Measurements from ENCODE around the gene MYO3B.

MYO3B gene

GRCh38 chr2:170605862-170606261 lies 427.9 kb downstream of the MYO3B start:
- TF ChIP-seq FOXM1 (IDR thresholded peaks at IDR 0.05; ENCODE audit: borderline replicate concordance, low read depth) (no peak), USF1 (IDR thresholded peaks at IDR 0.05) (no peak), CEBPB (IDR thresholded peaks at IDR 0.05) (no peak), YY1 (IDR thresholded peaks at IDR 0.05; ENCODE audit: low read depth) (no peak)

- TF ChIP-seq TCF12 (IDR thresholded peaks at IDR 0.05; ENCODE audit: low read depth): no peak
- no peak for TF ChIP-seq YY1 (IDR thresholded peaks at IDR 0.05; ENCODE audit: low read depth)
- TF ChIP-seq, protein P1, sequence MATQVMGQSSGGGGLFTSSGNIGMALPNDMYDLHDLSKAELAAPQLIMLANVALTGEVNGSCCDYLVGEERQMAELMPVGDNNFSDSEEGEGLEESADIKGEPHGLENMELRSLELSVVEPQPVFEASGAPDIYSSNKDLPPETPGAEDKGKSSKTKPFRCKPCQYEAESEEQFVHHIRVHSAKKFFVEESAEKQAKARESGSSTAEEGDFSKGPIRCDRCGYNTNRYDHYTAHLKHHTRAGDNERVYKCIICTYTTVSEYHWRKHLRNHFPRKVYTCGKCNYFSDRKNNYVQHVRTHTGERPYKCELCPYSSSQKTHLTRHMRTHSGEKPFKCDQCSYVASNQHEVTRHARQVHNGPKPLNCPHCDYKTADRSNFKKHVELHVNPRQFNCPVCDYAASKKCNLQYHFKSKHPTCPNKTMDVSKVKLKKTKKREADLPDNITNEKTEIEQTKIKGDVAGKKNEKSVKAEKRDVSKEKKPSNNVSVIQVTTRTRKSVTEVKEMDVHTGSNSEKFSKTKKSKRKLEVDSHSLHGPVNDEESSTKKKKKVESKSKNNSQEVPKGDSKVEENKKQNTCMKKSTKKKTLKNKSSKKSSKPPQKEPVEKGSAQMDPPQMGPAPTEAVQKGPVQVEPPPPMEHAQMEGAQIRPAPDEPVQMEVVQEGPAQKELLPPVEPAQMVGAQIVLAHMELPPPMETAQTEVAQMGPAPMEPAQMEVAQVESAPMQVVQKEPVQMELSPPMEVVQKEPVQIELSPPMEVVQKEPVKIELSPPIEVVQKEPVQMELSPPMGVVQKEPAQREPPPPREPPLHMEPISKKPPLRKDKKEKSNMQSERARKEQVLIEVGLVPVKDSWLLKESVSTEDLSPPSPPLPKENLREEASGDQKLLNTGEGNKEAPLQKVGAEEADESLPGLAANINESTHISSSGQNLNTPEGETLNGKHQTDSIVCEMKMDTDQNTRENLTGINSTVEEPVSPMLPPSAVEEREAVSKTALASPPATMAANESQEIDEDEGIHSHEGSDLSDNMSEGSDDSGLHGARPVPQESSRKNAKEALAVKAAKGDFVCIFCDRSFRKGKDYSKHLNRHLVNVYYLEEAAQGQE (IDR thresholded peaks at IDR 0.05; ENCODE audit: low read depth): no peak
- no peak for TF ChIP-seq FOXM1 (IDR thresholded peaks at IDR 0.05; ENCODE audit: borderline replicate concordance, low read depth)
- no peak for TF ChIP-seq MAX (IDR thresholded peaks at IDR 0.05)
- no peak for TF ChIP-seq EP300 (IDR thresholded peaks at IDR 0.05; ENCODE audit: borderline replicate concordance)
- no peak for TF ChIP-seq CEBPB (IDR thresholded peaks at IDR 0.05)
- TF ChIP-seq ZBTB7A (IDR thresholded peaks at IDR 0.05; ENCODE audit: low read depth): no peak
These were observed 429.2 kb downstream of the MYO3B start for GRCh38 chr2:170607171-170607570.

- TF ChIP-seq, protein P1 (IDR thresholded peaks at IDR 0.05; ENCODE audit: low read depth): no peak
- TF ChIP-seq RAD21 (IDR thresholded peaks at IDR 0.05; ENCODE audit: low read depth) (no peak), TAF1 (IDR thresholded peaks at IDR 0.05; ENCODE audit: low read depth) (no peak), CEBPB (IDR thresholded peaks at IDR 0.05) (no peak), USF1 (IDR thresholded peaks at IDR 0.05) (no peak), EP300 (IDR thresholded peaks at IDR 0.05; ENCODE audit: borderline replicate concordance) (no peak), ZBTB7A (IDR thresholded peaks at IDR 0.05; ENCODE audit: low read depth) (no peak), TCF12 (IDR thresholded peaks at IDR 0.05; ENCODE audit: low read depth) (no peak), CREB1 (IDR thresholded peaks at IDR 0.05; ENCODE audit: low read depth) (no peak), MAX (IDR thresholded peaks at IDR 0.05) (no peak), TEAD4 (IDR thresholded peaks at IDR 0.05) (no peak), FOXM1 (IDR thresholded peaks at IDR 0.05; ENCODE audit: borderline replicate concordance, low read depth) (no peak), EGR1 (IDR thresholded peaks at IDR 0.05) (no peak)
These were observed 432.7 kb downstream of the MYO3B start for GRCh38 chr2:170610615-170611014.

DNA sequence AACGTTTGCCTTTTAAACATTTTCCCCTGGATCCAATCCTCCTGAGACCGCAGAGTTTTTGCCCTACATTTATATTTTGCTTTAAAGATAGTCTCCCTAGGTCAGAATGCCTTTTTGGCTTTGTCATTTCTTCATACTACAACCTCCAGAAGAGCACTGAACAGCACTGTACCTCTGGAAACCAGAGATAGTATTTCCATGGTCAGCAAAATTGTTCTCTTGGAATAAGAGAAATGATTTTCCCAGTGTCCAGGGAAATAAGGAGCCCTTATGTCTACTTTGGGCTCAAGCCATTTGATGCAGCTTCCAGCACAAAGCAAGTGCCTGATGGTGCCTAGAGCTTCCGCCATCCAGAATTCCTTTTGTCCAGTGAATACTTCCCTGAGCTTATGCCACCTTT lies 461.7 kb downstream of the MYO3B start:
- no peak for TF ChIP-seq ZBTB7A (IDR thresholded peaks at IDR 0.05; ENCODE audit: low read depth)
- no peak for TF ChIP-seq NFIC (IDR thresholded peaks at IDR 0.05)
- TF ChIP-seq TAF1 (IDR thresholded peaks at IDR 0.05; ENCODE audit: low read depth): no peak
- TF ChIP-seq MAX (IDR thresholded peaks at IDR 0.05): no peak
- TF ChIP-seq CREB1 (IDR thresholded peaks at IDR 0.05; ENCODE audit: low read depth): no peak
- TF ChIP-seq, protein P1 (IDR thresholded peaks at IDR 0.05; ENCODE audit: low read depth): no peak
- no peak for TF ChIP-seq USF1 (IDR thresholded peaks at IDR 0.05)
- no peak for TF ChIP-seq RAD21 (IDR thresholded peaks at IDR 0.05; ENCODE audit: low read depth)
- TF ChIP-seq CEBPB (IDR thresholded peaks at IDR 0.05): no peak
- TF ChIP-seq EP300 (IDR thresholded peaks at IDR 0.05; ENCODE audit: borderline replicate concordance): no peak
- TF ChIP-seq FOXM1 (IDR thresholded peaks at IDR 0.05; ENCODE audit: borderline replicate concordance, low read depth): no peak
- no peak for TF ChIP-seq YY1 (IDR thresholded peaks at IDR 0.05; ENCODE audit: low read depth)
- no peak for TF ChIP-seq EGR1 (IDR thresholded peaks at IDR 0.05)
- no peak for TF ChIP-seq TCF12 (IDR thresholded peaks at IDR 0.05; ENCODE audit: low read depth)
- TF ChIP-seq TEAD4 (IDR thresholded peaks at IDR 0.05): no peak
